ENCODE data around the gene LRBA.

GRCh38 chr4:151043803-151044515 lies 28.9 kb upstream of the LRBA start:
- no peak for TF ChIP-seq EZH2 (IDR thresholded peaks at IDR 0.05; ENCODE audit: low read length, missing control alignments)
- no peak for TF ChIP-seq CTCF (conservative IDR thresholded peaks at IDR 0.05 in 1 of 2, IDR thresholded peaks at IDR 0.05 in 1 of 2; ENCODE audit: low read depth in 1 of 2, low read length in 2 of 2)

Measured in fibroblast of lung (primary cell).